Effector memory CD4-positive, alpha-beta T cell (primary cell): Measurements from ENCODE around the gene RPS18.

ENCODE experiments used
- DNase-seq, 3 donors: peaks; one replicate each; pipeline ENCODE4 v3.0.0-alpha.2; 2020
- H3K27ac ChIP-seq: 2 replicates; pipeline ENCODE4 v1.7.0; 2013; ENCODE audit warnings: mild to moderate bottlenecking, low read length, moderate library complexity; ENCODE audit not compliant: insufficient read depth, poor library complexity, severe bottlenecking
- H3K27me3 ChIP-seq: replicated peaks from 2 replicates; pipeline ENCODE4 v1.7.0; 2013; ENCODE audit warnings: mild to moderate bottlenecking, low read length; ENCODE audit not compliant: insufficient read depth, control insufficient read depth, poor library complexity, severe bottlenecking
- H3K36me3 ChIP-seq: 2 replicates; pipeline ENCODE4 v1.7.0; 2013; ENCODE audit warnings: mild to moderate bottlenecking, low read length, moderate library complexity; ENCODE audit not compliant: control insufficient read depth, insufficient read depth
- H3K4me1 ChIP-seq: 2 replicates; pipeline ENCODE4 v1.7.0; 2013; ENCODE audit warnings: low read length, mild to moderate bottlenecking; ENCODE audit not compliant: control insufficient read depth, insufficient read depth, poor library complexity, severe bottlenecking
- H3K4me3 ChIP-seq: 2 replicates; pipeline ENCODE4 v1.7.0; 2013; ENCODE audit warnings: low read length, low read depth, mild to moderate bottlenecking; ENCODE audit not compliant: insufficient read depth, poor library complexity, severe bottlenecking
- H3K9me3 ChIP-seq: 2 replicates; pipeline ENCODE4 v1.7.0; 2013; ENCODE audit warnings: mild to moderate bottlenecking, low read length, moderate library complexity; ENCODE audit not compliant: control insufficient read depth

The RPS18 gene

DNA sequence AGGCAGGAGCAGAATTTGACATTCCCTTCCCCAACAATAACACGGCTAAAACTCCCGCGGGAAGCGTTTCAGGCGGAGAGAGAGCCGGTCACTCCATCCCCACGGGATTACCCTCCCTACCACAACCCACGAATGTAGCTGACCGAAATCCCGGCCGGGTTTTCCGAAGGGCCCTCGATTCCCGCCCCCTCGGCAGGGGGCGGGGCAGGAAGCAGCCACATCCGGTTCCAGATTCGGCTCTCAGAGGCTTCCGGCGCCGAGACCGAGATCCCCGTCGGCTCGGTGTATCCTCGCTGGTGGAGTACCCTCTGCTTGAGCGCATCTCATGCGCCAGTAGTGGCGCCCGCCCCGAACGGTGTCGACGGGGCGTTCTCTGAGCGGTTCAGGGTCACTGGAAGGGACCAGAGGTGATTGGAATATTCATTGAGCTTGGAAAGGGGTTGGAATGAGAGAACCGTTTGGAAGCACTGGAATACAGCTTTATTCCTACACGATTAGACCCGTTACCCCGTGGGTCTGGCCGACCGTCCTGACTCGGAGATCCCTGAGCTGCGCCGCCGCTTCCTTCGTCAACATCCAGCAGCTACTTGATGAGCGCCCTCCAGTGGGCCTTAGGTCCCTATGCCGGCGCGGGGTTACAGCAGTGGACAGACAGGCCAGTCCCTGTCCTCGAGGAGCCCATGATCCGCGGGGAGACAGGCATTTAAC, 27.5 kb downstream of the RPS18 start:
- no peaks in the 10 kb centered on the region for H3K9me3 ChIP-seq
- peak; percentile 90 to 92 (median 90) for DNase-seq
- peak overlapping the region; percentile 98 for H3K4me3 ChIP-seq
- no peaks in the 10 kb centered on the region for H3K27me3 ChIP-seq
- H3K27ac ChIP-seq = peak overlapping the region; percentile 95
- H3K36me3 ChIP-seq = peaks cover 19% of the 10 kb centered on the region
- H3K4me1 ChIP-seq = peaks cover 14% of the 10 kb centered on the region

GRCh38 chr6:33301877-33302276, 30.0 kb downstream of the RPS18 start:
- no peak overlapping the region for H3K27ac ChIP-seq
- peaks cover 36% of the 10 kb centered on the region for H3K36me3 ChIP-seq
- H3K4me1 ChIP-seq = peaks cover 14% of the 10 kb centered on the region
- no peak for DNase-seq
- H3K9me3 ChIP-seq = no peaks in the 10 kb centered on the region
- no peaks in the 10 kb centered on the region for H3K27me3 ChIP-seq
- no peak overlapping the region for H3K4me3 ChIP-seq

GRCh38 chr6:33304216-33304615, 32.3 kb downstream of the RPS18 start:
- DNase-seq = no peak
- no peaks in the 10 kb centered on the region for H3K9me3 ChIP-seq
- no peak overlapping the region for H3K27ac ChIP-seq
- peaks cover 8% of the 10 kb centered on the region for H3K4me1 ChIP-seq
- no peaks in the 10 kb centered on the region for H3K27me3 ChIP-seq
- peaks cover 49% of the 10 kb centered on the region for H3K36me3 ChIP-seq
- no peak overlapping the region for H3K4me3 ChIP-seq

- Histone ChIP-seq H3K4me3 (no peak overlapping the region), H3K27ac (no peak overlapping the region), H3K27me3 (no peaks in the 10 kb centered on the region), H3K36me3 (peaks cover 49% of the 10 kb centered on the region), H3K4me1 (peaks cover 2% of the 10 kb centered on the region), H3K9me3 (no peaks in the 10 kb centered on the region)
- DNase-seq = no peak
These were observed 33.2 kb downstream of the RPS18 start for GRCh38 chr6:33305052-33305451.

DNA sequence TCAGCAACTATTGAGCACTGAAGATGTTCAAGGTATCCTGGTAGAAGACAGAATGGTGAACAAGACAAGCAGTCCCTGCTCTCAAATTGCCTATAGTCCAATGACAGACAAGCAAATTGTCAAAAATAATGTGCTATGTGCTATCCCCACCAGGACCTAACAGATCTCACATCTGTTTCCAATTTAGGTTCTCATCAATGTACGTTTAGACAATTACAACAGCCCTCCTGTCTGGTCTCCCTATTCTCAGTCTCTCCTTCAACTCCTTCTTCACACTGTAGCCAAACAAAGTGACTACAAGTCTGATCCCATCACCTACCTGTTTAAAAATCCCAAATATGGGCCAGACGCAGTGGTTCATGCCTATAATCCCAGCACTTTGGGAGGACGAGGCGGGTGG, 34.5 kb downstream of the RPS18 start:
- H3K4me1 ChIP-seq = no peaks in the 10 kb centered on the region
- H3K27ac ChIP-seq = no peak overlapping the region

DNA sequence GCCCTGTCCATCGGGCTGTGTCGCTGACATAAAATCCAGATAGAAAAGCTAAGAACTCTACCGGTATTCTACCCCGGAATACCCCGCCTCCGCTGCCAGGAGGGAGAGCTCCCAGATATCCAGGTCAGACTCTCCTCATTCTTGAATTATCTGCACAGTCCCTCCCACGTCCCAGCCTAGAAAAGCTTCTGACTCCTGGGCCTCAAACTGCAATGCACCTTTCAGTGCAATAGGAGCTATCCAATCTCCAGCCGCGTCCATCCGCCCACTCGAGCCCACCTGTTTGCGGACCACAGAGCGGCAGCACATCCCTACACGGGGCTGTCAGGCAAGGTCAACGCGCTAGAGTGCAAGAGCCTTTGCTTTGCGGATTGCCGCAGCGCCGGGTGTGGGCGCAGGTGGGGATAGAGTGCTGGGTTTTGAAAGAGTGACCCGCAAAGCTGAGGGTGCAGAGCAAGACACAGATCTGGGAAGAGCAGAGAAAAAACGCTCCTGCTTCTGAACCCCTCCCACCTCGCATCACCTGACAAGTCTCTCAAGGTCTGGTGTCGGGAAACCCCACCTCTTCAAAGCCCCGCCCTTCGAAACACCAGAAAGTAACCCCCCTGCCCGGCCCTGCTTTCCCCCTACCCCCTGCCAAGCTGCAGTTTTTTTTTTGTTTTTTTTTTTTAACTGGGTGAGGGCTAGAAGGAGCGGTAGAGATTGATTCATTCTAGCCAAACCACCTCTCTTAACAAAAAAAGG, 40.7 kb downstream of the RPS18 start:
- Histone ChIP-seq H3K27ac (peak overlapping the region; percentile 100), H3K9me3 (no peaks in the 10 kb centered on the region), H3K4me1 (peaks cover 25% of the 10 kb centered on the region), H3K36me3 (peaks cover 12% of the 10 kb centered on the region), H3K4me3 (peak overlapping the region; percentile 92), H3K27me3 (no peaks in the 10 kb centered on the region)
- peak; percentile 83 to 85 (median 83) for DNase-seq

More for the DNA sequence above, 34.5 kb downstream of the RPS18 start:
- Histone ChIP-seq H3K4me3 (no peak overlapping the region), H3K36me3 (peaks cover 49% of the 10 kb centered on the region), H3K27me3 (no peaks in the 10 kb centered on the region), H3K9me3 (no peaks in the 10 kb centered on the region)
- DNase-seq = no peak

DNA sequence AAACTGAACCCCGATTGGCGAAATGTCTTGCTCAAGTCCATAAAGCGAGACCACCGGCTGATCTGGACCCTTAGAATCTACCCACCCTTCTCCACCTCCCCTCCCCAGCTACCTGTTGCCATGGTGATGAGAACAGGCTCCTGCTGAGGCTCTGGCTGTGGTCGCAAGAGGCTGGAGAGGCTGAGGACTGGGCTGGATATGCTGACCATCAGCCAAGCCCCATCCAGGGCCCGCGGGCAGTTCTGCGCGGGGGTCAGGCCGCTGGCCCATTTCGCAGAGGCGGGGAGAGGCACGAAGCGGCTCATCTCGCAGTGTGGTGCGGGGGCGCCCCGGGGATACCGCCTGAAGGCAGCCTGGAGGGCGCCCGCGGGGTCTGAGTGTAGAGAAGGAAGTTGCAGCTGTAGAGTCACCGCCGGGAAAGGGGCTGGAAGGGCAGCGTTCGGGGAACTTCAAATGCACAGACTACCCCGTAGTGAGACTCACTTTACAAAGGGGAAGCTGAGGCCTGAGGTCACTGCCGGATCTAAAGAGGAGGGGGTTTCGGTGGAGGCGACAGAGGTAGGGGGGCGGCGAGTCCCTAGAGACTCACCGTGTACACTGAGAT, 41.3 kb downstream of the RPS18 start:
- Histone ChIP-seq H3K36me3 (peaks cover 5% of the 10 kb centered on the region), H3K27me3 (no peaks in the 10 kb centered on the region), H3K27ac (peak overlapping the region; percentile 100), H3K9me3 (no peaks in the 10 kb centered on the region), H3K4me1 (peaks cover 27% of the 10 kb centered on the region), H3K4me3 (peak overlapping the region; percentile 92)
- DNase-seq = no peak

DNA sequence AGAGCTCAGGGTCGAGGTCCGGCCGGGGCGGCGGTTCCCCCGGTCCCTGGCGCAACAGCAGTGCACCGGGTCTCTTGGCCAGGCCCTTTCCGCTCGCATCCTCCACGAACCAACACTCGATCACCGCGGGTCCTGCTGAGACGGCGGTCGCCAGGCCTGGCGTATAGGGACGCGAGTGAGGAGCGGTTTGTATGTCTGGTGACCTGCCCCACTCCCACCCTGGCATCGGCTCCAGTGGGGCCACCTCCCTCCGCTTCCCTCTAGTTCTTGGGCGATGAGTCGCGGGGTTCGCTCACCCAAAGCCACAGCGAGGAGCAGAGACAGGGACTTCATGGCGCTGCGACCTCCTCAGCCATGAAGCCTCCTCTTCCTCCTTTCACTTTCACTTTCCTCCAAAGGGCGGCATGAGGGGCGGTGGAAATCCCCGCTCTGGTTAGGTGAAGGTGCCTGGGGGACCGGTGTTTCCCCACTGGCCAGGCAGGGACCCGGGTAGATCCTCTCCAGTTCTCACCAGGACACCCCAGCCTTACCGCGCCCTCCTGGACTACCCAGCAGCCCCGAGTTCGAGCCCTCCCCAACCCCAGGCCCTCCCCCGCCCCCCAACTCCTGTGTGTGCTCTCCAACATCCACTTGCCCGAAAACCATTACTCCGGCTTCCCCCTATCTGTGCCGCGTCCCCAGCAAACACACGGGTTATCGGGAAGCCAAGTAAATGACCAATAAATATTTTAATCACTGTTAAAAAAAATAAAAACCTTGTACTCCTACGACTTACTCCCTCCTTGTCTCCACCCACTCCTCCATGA, 42.0 kb downstream of the RPS18 start, which contains the start of gene TAPBP:
Gene TAPBP, minus strand, starts transcription at position 370 of the 806 bp plus-strand sequence. Its CDS starts 37 bp downstream, at position 333.
- Histone ChIP-seq H3K27ac (peak within 1 kb of the TSS; percentile 100), H3K36me3 (peaks cover 5% of the 10 kb centered on the region), H3K27me3 (no peaks in the 10 kb centered on the region), H3K4me1 (peaks cover 34% of the 10 kb centered on the region), H3K9me3 (no peaks in the 10 kb centered on the region), H3K4me3 (peak within 1 kb of the TSS; percentile 92)
- DNase-seq = peak; percentile 84 to 86 (median 86)

DNA sequence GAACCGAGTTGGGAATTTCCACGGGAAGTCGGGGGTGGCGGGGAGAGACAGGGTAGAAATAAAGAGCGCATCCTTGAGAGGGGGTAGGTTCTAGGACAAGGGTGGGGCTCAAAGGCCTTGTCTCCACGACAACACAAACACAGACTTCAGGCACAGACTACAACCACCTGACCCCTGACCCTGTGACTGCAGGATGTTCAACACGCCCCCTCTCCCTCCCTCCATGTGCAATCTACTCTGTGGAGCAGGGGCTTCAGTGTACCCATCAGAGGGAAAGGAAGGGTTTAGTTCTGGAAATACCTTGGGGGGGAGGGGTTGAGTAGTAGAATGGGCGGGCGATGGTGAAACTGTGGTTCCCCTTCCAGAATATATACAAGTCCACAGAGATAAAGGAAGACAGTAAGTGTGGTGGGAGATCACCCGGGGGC, 42.7 kb downstream of the RPS18 start:
- Histone ChIP-seq H3K36me3 (peaks cover 11% of the 10 kb centered on the region), H3K27me3 (no peaks in the 10 kb centered on the region), H3K9me3 (no peaks in the 10 kb centered on the region), H3K4me1 (peaks cover 40% of the 10 kb centered on the region), H3K4me3 (peak overlapping the region; percentile 92), H3K27ac (peak overlapping the region; percentile 100)
- DNase-seq = peak; percentile 75 to 80 (median 78)
